CD4-positive, alpha-beta T cell treated with Interleukin-6 for 4 hours (primary cell): ENCODE results near the gene DSCAML1.

ENCODE experiments used
- DNase-seq: peaks from one replicate; pipeline ENCODE4 v3.0.0-alpha.2; 2020; ENCODE audit warnings: mixed read lengths

The DSCAML1 gene

GRCh38 chr11:117687776-117688175 lies 109.2 kb downstream of the DSCAML1 start:
- no peak for DNase-seq

- no peak for DNase-seq
Observed at GRCh38 chr11:117686711-117687110, 110.3 kb downstream of the DSCAML1 start.

GRCh38 chr11:117685566-117685965 lies 111.5 kb downstream of the DSCAML1 start:
- no peak for DNase-seq

- no peak for DNase-seq
Observed at GRCh38 chr11:117684731-117685130, 112.3 kb downstream of the DSCAML1 start.

- DNase-seq, result no peak
Observed at GRCh38 chr11:117684111-117684510, 112.9 kb downstream of the DSCAML1 start.

- DNase-seq, result no peak
Observed at GRCh38 chr11:117681438-117681837, 115.6 kb downstream of the DSCAML1 start.

GRCh38 chr11:117679461-117679860 lies 117.6 kb downstream of the DSCAML1 start:
- DNase-seq, result no peak

GRCh38 chr11:117678658-117679406 lies 118.2 kb downstream of the DSCAML1 start:
- no peak for DNase-seq

GRCh38 chr11:117677729-117678310 lies 119.2 kb downstream of the DSCAML1 start:
- DNase-seq, result no peak

GRCh38 chr11:117676501-117676900 lies 120.5 kb downstream of the DSCAML1 start:
- no peak for DNase-seq

GRCh38 chr11:117673602-117674001 lies 123.4 kb downstream of the DSCAML1 start:
- no peak for DNase-seq

- DNase-seq, result no peak
Observed at GRCh38 chr11:117671370-117671769, 125.6 kb downstream of the DSCAML1 start.

GRCh38 chr11:117670924-117671323 lies 126.1 kb downstream of the DSCAML1 start:
- no peak for DNase-seq

- no peak for DNase-seq
Observed at GRCh38 chr11:117670443-117670842, 126.6 kb downstream of the DSCAML1 start.

GRCh38 chr11:117669616-117670015 lies 127.4 kb downstream of the DSCAML1 start:
- no peak for DNase-seq

- no peak for DNase-seq
Observed at GRCh38 chr11:117669062-117669461, 128.0 kb downstream of the DSCAML1 start.

GRCh38 chr11:117668321-117668751 lies 128.7 kb downstream of the DSCAML1 start:
- no peak for DNase-seq

- no peak for DNase-seq
Observed at GRCh38 chr11:117664897-117665296, 132.1 kb downstream of the DSCAML1 start.

- no peak for DNase-seq
Observed at GRCh38 chr11:117663821-117664220, 133.2 kb downstream of the DSCAML1 start.

- DNase-seq, result no peak
Observed at GRCh38 chr11:117663414-117663813, 133.6 kb downstream of the DSCAML1 start.

- no peak for DNase-seq
Observed at GRCh38 chr11:117662671-117663269, 134.2 kb downstream of the DSCAML1 start.

GRCh38 chr11:117662255-117662654 lies 134.8 kb downstream of the DSCAML1 start:
- no peak for DNase-seq

GRCh38 chr11:117658809-117659208 lies 138.2 kb downstream of the DSCAML1 start:
- DNase-seq, result no peak

GRCh38 chr11:117657794-117658193 lies 139.2 kb downstream of the DSCAML1 start:
- DNase-seq, result no peak
